ENCODE measurements around the gene IPO5.

The IPO5 gene

GRCh38 chr13:97911311-97912138 is 42.0 kb upstream of the IPO5 start:
- no peaks in the 10 kb centered on the region for H3K4me1 ChIP-seq (ENCODE audit: insufficient read depth, low read length)
- no peak overlapping the region for H3K27ac ChIP-seq (ENCODE audit: low read length)
- H2AFZ ChIP-seq (ENCODE audit: low read depth, low read length) = no peak overlapping the region
- DNase-seq = peak; percentile 5
- no peak overlapping the region for H3K4me3 ChIP-seq (ENCODE audit: low read depth in 1 of 2, low read length in 2 of 2)
- no peak overlapping the region for H3K9ac ChIP-seq (ENCODE audit: low read depth, low read length)
- no peaks in the 10 kb centered on the region for H3K79me2 ChIP-seq (ENCODE audit: insufficient read depth, low read length)
- H3K36me3 ChIP-seq (ENCODE audit: insufficient read depth, low read length) = no peaks in the 10 kb centered on the region
- H3K4me2 ChIP-seq (ENCODE audit: insufficient read depth, low read length) = no peak overlapping the region
- peaks cover 2% of the 10 kb centered on the region for H3K27me3 ChIP-seq (ENCODE audit: insufficient read depth, low read length, poor library complexity)
- peak; percentile 56 for TF ChIP-seq CTCF (IDR thresholded peaks at IDR 0.05; ENCODE audit: borderline replicate concordance, extremely low read depth, low read length, poor library complexity, severe bottlenecking)
- TF ChIP-seq EZH2 (IDR thresholded peaks at IDR 0.05; ENCODE audit: borderline replicate concordance, low read depth, low read length, severe bottlenecking) = no peak
- ATAC-seq (ENCODE audit: insufficient read depth, low read depth) = no peak
- no peaks in the 10 kb centered on the region for H4K20me1 ChIP-seq (ENCODE audit: insufficient read depth, low read length)
- no peaks in the 10 kb centered on the region for H3K9me3 ChIP-seq (ENCODE audit: insufficient read depth, low read length, severe bottlenecking)

GRCh38 chr13:97912139-97912535 is 41.3 kb upstream of the IPO5 start:
- no peaks in the 10 kb centered on the region for H3K27me3 ChIP-seq (ENCODE audit: insufficient read depth, low read length, poor library complexity)
- no peak for DNase-seq
- ATAC-seq (ENCODE audit: insufficient read depth, low read depth) = no peak
- H3K36me3 ChIP-seq (ENCODE audit: insufficient read depth, low read length) = no peaks in the 10 kb centered on the region
- H3K79me2 ChIP-seq (ENCODE audit: insufficient read depth, low read length) = no peaks in the 10 kb centered on the region
- no peak overlapping the region for H3K4me3 ChIP-seq (ENCODE audit: low read depth in 1 of 2, low read length in 2 of 2)
- no peaks in the 10 kb centered on the region for H4K20me1 ChIP-seq (ENCODE audit: insufficient read depth, low read length)
- no peaks in the 10 kb centered on the region for H3K9me3 ChIP-seq (ENCODE audit: insufficient read depth, low read length, severe bottlenecking)
- H3K9ac ChIP-seq (ENCODE audit: low read depth, low read length) = no peak overlapping the region
- H2AFZ ChIP-seq (ENCODE audit: low read depth, low read length) = no peak overlapping the region
- H3K4me1 ChIP-seq (ENCODE audit: insufficient read depth, low read length) = no peaks in the 10 kb centered on the region
- no peak overlapping the region for H3K4me2 ChIP-seq (ENCODE audit: insufficient read depth, low read length)
- H3K27ac ChIP-seq (ENCODE audit: low read length) = no peak overlapping the region
- TF ChIP-seq CTCF (IDR thresholded peaks at IDR 0.05; ENCODE audit: borderline replicate concordance, extremely low read depth, low read length, poor library complexity, severe bottlenecking) (no peak), EZH2 (IDR thresholded peaks at IDR 0.05; ENCODE audit: borderline replicate concordance, low read depth, low read length, severe bottlenecking) (no peak)

DNA sequence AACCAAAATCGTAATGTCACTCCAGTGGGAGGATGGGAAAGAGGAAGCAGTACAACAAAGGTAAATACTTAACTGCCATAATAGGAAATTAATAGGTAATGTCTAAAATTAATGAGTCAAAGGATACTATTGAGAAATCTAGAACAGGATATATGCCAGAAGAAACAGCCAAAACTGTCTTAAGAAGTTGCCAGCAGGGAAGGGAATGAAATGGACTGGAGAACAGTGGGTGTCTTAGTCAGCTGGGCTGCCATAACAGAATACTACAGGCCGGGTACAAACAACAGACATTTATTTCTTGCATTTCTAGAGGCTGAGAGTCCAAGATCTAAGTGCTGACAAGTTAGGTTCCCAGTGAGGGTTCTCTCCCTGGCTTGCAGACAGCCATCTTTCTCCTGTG is 40.3 kb upstream of the IPO5 start:
- Histone ChIP-seq H3K27ac (ENCODE audit: low read length) (no peak overlapping the region), H3K4me3 (ENCODE audit: low read depth in 1 of 2, low read length in 2 of 2) (no peak overlapping the region), H3K4me2 (ENCODE audit: insufficient read depth, low read length) (no peak overlapping the region), H2AFZ (ENCODE audit: low read depth, low read length) (no peak overlapping the region), H3K27me3 (ENCODE audit: insufficient read depth, low read length, poor library complexity) (no peaks in the 10 kb centered on the region), H3K36me3 (ENCODE audit: insufficient read depth, low read length) (no peaks in the 10 kb centered on the region), H3K4me1 (ENCODE audit: insufficient read depth, low read length) (no peaks in the 10 kb centered on the region), H3K9ac (ENCODE audit: low read depth, low read length) (no peak overlapping the region), H3K79me2 (ENCODE audit: insufficient read depth, low read length) (no peaks in the 10 kb centered on the region), H3K9me3 (ENCODE audit: insufficient read depth, low read length, severe bottlenecking) (no peaks in the 10 kb centered on the region), H4K20me1 (ENCODE audit: insufficient read depth, low read length) (no peaks in the 10 kb centered on the region)
- ATAC-seq (ENCODE audit: insufficient read depth, low read depth) = no peak
- DNase-seq = no peak
- TF ChIP-seq EZH2 (IDR thresholded peaks at IDR 0.05; ENCODE audit: borderline replicate concordance, low read depth, low read length, severe bottlenecking) (no peak), CTCF (IDR thresholded peaks at IDR 0.05; ENCODE audit: borderline replicate concordance, extremely low read depth, low read length, poor library complexity, severe bottlenecking) (no peak)
